CD4-positive, alpha-beta T cell treated with Interleukin-17A for 4 hours (primary cell): Measurements from ENCODE around the gene B3GAT1.

ENCODE experiments used
- DNase-seq: peaks from one replicate; pipeline ENCODE4 v3.0.0-alpha.2; 2020; ENCODE audit warnings: mixed read lengths

The B3GAT1 gene

DNA sequence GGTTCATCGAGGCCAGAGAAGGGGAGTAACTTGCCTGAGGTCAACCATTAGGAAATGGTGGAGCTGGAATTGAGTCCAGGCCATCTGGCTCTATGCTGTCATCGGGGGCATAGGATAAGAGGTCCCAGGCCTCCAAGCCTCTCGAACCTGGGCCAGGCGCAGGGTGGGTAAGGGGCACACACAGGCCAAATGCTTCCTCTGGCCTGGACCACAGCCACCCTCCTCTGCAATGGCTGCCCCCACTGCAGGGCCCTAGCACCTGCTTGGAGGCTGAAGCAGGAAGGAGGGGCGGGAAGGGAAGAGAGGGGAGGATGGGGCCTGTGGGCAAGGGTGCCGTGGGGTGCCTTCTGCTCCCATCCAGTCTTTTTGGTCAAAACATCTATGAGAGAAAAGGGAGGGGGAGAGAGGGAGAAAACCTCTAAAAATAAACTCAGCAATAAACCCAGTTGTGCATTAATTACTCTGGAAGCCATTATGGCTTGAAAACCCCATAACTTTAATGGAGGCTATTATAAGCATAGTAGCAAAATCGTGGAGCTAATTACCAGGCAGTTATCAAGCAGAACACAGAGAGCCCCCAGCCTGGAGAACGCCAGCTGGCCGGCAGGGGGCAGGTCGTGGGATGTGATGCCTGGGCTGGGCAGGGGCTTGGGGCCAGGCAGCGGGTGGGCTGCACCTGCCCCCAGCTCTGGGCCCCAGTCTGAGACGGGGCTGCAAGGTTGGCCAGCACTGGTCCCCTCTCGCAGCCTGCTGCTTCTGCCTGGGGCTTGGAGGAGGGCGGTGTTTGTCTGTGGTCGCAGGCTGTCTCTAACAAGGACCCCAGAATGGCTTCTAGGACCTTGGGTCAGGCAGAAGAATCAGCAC is 21.1 kb downstream of the B3GAT1 start:
- DNase-seq: no peak

DNA sequence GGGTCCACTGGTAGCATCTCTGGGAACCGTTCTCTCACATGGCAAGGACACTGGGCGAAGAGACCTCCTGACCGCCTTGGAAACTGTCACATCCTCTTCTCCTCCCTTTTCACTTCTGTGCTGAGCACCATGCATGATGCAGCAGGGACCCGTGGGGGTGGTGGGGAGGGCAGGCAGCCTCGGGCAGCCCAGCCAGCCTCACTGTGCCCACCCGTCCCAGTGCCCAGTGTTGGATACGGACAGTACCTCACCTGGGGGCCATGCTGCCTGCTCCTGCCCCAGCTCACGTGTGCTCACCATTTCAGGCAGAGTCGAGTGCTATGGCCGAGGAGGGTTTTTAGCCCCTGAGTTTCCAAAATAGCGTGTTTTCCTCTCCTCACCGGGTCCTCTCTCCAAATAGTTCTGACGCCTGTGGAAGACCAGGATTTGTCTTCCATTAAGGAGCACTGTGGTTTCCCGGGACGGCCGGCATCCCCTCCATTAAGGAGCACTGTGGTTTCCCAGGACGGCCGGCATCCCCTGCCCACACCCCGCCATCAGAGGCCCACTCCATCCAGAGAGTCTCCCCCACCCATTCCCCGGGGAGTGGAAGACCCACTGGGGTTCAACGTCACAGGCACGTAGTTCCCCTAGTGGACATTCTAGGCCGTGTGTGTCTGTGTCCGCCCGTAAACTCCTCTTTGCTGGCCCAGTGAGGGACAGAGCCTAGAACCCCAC is 22.4 kb downstream of the B3GAT1 start:
- no peak for DNase-seq

DNA sequence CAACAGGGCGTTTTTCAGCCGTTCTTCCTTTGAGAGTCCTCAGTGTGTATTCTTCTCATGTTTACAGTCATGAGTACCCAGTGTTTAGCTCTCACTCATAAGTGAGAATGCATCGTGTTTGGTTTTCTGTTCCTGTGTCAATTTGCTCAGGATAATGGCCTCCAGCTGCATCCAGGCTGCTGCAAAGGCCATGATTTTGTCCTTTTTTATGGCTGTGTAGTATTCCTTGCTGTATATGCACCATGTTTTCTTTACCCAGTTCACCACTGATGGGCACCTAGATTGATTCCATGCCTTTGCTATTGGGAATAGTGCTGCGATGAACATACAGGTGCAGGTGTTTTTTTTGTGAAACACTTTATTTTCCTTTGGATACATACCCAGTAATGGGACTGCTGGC is 23.5 kb downstream of the B3GAT1 start:
- no peak for DNase-seq

DNA sequence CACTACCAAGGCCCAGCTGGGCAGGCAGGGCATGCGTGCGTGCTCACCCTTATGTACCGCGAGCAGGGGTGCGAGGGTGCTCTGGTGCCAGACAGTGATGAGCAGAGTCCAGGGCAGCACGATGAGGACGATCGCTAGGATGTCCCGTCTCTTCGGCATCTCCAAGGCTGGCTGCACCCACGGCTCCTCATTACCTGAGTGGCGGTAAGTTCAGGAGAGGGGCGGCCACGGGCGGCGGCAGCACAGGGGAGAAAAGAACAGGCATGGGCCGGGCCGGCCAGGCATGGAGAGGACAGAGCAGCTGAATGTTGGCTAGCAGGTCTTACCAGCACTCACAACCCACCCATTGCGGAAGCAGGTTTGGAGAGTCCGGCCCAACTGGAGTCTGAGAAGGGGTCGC is 24.5 kb downstream of the B3GAT1 start:
- DNase-seq: no peak

DNA sequence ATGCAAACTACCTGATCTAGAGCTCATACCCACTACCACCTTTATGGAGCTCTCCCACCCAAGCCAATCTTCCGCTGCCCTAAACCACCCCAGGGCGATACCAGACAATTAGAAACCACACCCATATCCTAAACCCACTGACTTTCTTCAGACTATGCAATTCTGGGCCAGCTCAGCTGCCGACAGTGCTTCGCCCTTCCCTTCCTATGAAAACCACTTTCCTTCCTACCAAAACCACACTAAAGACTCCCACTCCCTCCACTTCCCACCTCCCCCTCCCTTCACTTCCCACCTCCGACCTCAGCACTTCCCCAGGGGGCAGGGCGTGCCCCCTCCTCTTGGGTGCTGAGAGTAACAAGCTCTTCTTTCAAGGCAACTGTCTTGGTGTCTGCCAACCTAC is 25.1 kb downstream of the B3GAT1 start:
- DNase-seq: no peak

DNA sequence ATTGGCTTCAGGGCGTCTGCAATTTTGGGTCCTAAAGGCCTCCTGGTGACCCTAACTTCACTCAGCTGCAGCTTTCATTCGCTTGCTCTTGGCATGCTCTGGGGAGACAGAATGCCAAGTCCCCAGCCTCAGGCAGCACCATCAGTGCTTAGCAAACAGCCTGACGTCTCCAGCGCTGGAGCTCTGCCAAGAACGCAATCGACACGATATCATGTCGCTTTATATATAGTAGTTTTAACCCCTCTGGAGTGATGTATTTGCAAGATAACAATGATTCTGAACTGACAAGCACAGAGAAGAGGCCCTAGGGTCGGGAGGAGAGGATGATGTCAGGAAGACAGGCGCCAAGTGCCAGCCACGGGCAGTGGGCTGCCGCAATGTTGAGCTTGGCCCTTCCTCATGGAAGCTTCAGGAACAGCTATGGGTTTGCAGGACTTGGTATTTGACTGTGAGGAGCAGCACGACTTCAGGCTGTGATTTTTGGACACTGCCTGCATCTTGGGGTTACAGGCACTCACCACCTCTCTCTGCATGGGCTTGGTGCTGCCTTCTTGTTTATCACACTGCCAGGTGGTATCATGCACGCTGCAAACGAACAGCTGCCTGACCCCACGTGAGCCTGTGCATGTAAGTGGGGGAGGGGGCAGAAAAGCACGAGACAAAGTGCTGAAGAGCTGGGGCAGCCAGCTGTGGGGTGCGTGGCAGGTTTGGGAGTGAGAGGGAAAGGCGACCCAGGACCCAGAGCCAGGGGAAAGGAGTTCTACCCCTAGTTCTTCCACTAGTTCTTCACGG is 26.1 kb downstream of the B3GAT1 start:
- DNase-seq: no peak

DNA sequence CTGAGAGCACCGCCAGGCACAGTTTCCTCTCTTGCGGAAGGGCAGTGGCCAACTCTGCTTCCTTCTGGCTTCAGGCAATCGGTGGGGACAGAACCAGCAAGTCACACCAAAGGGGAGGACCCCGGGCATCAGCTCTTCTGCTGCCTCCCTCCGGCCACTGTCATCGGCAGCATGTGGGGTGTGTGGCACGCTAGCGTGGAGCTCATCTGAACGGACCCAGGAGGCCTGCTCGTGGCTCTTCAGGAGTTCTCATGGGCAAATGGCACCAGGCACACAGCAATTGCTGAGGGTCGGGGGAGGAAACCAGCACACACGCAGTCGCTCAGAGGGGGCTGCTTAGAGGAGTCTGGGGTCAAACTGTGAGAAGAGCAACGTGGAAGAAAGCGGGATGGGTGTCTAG is 26.9 kb downstream of the B3GAT1 start:
- no peak for DNase-seq

DNA sequence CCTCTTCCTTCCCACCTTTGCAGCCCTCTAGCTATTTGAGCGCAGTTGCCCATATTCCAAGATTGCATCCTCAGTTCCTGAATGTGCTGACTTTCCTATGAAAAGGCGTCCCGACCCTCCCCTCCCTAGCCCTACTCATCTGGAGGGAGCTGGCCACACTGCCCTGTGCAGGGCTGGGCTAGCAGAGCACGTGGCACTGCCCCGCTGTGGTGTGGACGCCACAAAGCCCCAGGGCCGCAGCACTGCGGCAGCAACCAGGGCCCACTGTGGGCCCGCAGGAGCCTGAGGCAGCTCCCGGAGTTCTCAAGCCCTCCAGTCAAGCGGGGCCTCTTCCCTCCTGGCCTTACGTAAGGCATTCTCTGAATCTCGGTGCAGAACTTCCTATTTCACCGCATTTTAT is 27.6 kb downstream of the B3GAT1 start:
- no peak for DNase-seq

DNA sequence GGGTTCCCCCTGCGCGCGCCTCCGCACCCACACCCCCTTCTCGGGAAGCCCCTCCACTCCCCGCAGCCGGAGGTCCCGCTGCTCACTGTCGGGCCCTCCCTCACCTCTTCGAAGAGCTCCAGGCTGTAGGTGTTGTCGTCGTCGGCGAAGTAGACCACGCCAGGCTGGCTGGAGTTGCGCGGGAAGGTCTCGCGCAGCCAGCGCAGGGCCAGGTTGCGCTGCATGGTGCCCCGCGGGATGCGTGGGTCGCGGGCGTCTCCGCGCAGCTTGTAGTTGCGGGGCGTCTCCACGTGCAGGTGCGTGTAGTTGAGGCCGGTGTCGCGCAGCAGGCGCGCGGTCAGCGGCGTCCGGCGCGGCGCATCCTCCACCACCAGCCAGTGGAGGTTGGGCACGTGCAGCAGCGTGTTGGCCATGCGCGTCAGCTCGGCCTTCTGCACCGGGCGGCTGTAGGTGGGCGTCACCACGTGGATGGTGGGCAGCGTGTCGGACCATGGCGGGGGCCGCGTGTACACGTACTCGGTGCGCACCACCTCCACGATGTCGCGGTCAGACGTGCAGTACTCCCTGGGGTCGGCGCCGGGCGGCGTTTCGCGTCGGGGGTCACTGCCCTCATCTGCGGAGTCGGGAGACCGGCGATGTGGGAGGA is 28.3 kb downstream of the B3GAT1 start:
- no peak for DNase-seq

DNA sequence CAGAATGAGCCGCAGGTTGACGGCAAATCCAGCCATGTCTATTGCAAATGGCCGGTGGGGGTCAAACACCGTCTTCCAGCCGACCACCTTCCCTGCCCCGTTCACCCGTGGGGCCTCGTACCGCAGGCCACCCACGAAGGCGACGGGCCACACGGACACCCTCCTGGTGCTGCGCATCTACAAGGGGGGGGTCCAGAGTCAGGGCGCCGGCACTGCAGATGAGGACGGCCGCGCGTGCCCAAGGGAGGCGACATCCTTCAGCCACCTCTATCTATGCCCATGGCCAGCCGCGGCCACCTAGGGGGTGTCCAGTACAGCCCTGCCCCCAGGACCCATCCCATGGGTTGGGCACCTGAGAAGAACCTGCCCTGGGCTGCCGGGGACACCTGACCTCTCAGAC is 29.2 kb downstream of the B3GAT1 start:
- no peak for DNase-seq

DNA sequence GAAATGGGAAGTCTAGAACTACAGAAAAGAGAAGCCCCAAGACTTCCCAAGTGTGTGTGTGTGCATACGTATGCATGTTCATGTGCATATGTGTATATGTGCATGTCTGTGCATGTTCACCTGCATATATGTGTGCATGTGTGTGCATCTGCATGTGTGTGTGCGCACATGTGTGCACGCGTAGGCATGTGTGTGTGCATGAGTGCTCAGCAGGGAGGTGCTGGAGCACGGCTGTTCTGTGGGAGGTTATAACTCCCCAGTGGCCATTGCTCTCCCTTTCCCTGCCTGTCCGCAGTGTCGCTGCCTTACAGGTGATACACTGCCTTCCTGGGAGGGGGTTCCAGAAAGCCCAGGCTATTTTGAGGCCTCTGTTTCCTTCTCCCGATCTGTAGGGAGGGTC is 29.8 kb downstream of the B3GAT1 start:
- no peak for DNase-seq

DNA sequence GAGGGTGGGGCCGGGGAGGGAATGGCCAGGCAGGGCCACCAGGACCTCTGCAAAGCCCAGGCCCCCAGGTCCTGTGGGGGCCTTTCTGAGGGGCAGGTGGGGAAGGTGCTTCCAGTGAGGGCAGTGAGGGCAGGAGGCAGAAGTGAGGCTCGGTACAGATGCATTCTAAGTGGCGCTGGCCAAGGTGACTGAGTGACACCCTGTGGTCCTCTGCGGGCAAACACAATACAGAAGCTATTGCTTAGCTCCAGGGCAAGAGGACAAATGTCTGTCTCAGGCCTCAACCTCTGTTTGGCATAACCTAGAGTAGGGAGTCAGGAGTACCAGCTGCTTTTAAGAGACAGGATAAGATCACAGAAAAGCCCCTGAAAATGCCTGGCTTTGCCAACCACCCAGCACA is 31.3 kb downstream of the B3GAT1 start:
- DNase-seq: no peak

DNA sequence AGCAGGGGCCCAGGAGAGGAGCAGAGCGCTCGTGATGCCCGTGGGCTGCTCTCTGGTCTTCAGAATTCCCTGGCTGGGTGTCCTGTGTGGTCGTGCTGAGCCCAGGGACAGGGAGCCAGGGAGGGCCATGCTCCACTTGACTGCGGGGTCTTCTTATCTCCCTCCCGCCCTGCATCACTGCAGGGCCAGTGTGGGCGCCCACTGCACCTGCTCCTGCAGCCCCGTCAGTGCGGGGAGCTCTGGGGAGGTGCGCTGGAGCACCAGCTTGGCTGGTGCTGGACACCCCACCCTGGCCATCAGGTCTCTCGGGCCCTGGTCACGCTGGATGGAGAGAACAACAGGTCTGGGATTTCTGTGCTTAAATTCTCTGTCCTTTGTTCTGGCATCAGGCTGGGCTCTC is 31.8 kb downstream of the B3GAT1 start:
- no peak for DNase-seq

DNA sequence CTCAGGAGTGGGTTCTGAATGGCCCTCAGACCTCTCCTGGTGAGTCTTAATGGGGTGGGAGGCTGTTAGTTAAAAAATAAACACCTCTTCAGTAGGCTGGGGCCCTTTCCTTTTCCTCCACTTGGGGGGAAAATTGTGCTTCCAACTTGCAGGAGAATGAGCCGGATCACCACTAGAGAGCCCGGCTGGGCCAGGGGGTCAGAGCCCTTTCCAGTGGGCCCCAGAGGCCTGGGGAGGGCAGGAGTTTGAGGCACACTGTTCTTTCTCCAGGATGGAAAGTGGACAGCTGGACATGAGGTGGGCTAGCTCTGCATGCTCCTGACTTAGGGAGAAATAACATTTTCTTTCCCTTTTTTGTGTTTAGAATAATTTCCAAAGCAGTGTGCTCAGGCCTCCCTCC is 32.8 kb downstream of the B3GAT1 start:
- no peak for DNase-seq

DNA sequence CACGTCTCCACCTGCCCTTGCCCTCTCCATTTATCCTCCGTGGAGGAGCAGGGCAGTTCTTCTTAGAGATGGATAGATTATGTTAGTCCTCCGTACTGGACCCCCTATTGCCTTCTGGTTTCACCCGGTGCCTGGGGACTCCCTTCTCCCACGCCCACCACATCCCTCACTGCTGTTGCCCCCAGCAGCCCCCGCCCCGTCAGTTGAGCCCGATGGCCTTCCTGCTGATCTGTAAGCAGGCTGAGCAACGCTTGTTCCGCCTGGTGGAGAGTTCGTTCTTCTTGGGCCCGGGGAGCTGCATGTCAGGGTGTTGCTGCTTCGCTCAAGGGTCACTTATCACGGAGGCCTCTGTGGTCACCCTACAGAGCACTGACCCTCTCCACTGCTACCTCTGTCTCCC is 34.2 kb downstream of the B3GAT1 start:
- DNase-seq: no peak

DNA sequence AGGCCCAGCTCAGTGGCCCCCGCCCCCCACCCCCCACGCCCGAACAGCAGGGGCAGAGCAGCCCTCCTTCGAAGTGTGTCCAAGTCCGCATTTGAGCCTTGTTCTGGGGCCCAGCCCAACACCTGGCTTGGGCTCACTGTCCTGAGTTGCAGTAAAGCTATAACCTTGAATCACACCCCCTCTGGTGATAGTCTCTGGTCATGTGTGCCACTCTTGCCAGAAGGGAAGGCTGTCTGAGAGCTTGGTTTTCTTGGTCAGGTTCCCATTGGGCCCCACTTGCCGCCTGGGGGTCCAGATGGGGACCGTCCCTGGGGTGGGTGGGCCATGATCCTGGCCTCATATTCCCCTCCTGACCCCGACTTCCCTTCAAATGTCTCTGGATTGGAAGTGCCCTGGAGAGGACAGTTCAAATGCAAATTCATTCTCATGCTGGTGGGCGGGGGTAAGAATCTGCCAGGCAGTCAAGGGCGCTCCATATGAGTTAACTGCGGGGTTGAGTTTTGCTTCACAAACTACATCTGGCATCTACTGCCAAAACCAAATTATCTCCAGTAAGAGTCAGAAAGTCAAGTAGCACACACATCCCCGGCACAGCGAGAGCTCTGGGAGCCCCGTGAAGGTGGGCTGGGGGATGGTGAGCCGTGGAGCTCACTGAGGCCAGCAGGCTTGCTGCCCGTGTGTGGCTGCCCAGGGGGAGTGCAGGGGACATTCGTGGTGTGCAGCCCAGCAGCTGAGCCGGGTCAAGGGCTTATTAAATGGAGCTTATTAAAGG is 35.7 kb downstream of the B3GAT1 start:
- DNase-seq: no peak

DNA sequence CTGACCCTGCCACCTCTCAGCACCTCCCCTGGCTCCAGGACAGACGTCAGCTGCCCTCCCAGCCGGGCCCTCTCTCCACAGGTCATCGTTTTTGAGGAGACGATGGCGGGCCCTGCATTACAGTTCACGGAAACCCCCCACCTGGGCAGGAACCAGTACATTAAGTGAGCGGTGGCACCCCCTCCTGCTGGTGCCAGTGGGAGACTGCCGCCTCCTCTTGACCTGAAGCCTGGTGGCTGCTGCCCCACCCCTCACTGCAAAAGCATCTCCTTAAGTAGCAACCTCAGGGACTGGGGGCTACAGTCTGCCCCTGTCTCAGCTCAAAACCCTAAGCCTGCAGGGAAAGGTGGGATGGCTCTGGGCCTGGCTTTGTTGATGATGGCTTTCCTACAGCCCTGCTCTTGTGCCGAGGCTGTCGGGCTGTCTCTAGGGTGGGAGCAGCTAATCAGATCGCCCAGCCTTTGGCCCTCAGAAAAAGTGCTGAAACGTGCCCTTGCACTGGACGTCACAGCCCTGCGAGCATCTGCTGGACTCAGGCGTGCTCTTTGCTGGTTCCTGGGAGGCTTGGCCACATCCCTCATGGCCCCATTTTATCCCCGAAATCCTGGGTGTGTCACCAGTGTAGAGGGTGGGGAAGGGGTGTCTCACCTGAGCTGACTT is 37.0 kb downstream of the B3GAT1 start:
- no peak for DNase-seq

DNA sequence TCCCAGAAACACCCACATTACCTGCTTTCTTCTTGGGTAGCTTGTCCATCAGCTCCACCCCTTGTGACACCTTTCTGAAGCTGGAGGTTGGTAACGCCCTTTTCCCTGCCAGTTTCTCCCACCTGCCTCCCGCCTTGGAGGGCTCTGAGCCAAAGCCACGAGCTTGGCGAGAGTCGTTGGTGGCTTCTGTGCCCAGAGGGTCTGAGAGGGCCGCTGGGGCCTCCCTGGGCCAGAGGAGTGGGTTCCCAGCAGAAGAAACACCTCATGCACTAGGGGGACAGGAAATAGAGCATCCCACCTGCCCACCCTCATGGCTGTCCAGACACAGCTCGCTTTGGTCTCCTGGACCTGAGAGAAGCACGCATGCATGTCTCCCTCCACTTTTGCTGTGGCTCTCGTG is 37.9 kb downstream of the B3GAT1 start:
- no peak for DNase-seq

DNA sequence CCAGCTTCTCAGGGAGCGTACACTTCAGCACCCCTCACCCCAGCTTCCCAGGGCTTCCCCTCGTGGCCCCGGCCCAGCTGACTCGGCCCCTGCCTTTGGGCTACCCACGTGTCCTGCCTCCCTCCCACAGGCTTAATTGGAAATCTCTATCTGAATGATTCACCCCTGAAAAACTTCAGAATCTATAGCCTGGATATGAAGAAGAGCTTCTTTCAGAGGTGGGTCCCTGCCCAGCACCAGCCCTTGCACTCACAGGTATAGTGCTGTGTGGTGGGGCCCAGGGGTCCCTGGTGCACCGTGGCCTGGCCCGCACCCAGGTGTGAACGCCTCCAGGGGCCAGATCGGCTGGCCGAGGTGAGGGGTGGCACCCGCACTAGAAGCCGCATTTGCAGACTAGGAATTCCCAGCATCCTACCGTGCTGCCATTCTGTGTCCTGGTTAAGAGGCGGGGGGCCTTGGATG is 38.4 kb downstream of the B3GAT1 start:
- no peak for DNase-seq

DNA sequence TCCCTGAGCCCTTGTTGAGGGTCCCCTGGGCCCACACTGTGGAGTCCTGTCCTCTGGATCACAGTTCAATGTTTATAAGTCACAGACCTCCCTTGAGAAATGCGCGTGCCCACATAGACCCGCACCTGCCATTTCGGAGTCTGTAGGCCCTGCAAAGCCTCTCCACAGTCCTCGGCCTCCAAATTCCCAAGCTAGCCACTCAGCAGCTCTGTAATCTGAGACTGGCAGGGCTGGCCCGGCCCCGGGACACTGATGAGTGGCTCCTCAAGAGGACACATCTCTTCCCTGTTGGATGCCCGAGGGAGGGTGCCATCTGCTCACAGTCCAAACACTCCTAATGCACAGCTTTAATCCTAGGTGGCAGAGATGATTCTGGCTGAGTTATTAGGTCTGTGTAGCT is 39.1 kb downstream of the B3GAT1 start:
- DNase-seq: no peak

DNA sequence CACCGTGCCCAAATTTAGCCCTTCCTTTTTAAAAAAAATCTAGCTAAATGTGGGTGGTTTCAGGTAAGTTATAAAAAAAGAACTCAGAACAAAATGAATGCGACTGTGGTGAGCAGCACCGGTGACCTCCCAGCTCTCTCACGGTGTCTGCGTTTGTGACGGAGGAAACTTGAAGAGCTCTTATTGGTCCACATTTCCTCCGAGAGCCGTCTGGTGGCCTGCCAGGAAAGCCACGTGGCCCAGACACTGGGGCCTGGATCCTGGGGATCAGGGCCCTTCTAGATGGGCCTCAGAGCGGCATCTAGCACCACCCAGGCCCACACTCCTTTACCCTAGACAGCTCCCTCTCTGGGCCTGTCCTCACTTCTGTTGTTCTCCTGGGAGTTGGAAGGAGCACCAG is 39.5 kb downstream of the B3GAT1 start:
- no peak for DNase-seq
